ENCODE measurements around the gene CAP1. TPM values are rescaled to one million over a fixed set of nuclear protein-coding genes. Genes with fewer than 3 reads are reported as not detected.

The CAP1 gene
- polyA plus RNA-seq, 3 donors: 400 to 941 (median 876) TPM

DNA sequence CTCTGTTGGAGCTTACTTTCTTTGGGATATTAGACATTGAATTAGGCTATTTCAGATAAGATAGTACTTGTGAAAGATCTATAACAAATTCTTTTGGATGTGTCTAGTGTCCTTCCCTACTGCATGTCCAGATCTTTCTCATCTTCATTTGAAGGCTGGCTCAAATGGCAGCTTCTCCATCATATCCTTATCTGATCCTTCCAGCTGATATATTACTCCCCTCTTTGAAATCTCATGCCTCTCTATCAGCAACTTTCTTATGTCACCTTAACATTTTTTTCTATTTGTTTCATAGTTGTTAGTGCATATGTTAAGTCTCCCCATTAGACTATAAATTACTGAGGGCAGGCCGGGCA lies 17.5 kb downstream of the CAP1 start:
- TF ChIP-seq CTCF (IDR thresholded peaks at IDR 0.05): no peak
- Histone ChIP-seq H3K9me3 (replicated peaks in 1 of 2; ENCODE audit: control insufficient read depth in 1 of 2, insufficient read depth in 1 of 2, low read length in 2 of 2) (no peaks in the 10 kb centered on the region), H3K4me3 (replicated peaks in 1 of 3; ENCODE audit: low read depth in 2 of 3, low read length in 3 of 3) (peak overlapping the region in 1 of 3 experiments; percentile 71), H3K9ac (ENCODE audit: insufficient read depth, low read length, poor library complexity, severe bottlenecking) (no peak overlapping the region), H4K20me1 (ENCODE audit: insufficient read depth, low read length) (peaks cover 100% of the 10 kb centered on the region), H3K27me3 (ENCODE audit: control insufficient read depth in 2 of 2, insufficient read depth in 2 of 2, low read length in 2 of 2) (no peaks in the 10 kb centered on the region), H3K4me2 (replicated peaks; ENCODE audit: extremely low read depth, low read length, poor library complexity, severe bottlenecking) (peak overlapping the region; percentile 76), H3K79me2 (ENCODE audit: insufficient read depth, low read length) (peaks cover 100% of the 10 kb centered on the region), H3K36me3 (replicated peaks in 1 of 2; ENCODE audit: control insufficient read depth in 1 of 2, insufficient read depth in 2 of 2, low read length in 2 of 2) (peaks cover 39 to 59% of the 10 kb centered on the region in 2 donors), H3K27ac (ENCODE audit: low read depth in 1 of 2, low read length in 2 of 2) (peak overlapping the region; percentile 45 to 75), H2AFZ (ENCODE audit: insufficient read depth, low read depth, low read length, poor library complexity, severe bottlenecking) (no peak overlapping the region), H3K4me1 (ENCODE audit: control insufficient read depth in 1 of 2, insufficient read depth in 2 of 2, low read length in 2 of 2) (peaks cover 91 to 95% of the 10 kb centered on the region in 2 donors)
- no CpG with 5 or more reads among the region's 1 CpG for WGBS (ENCODE audit: insufficient coverage)
- no peaks in the 10 kb centered on the region for H3K27me3 Mint-ChIP-seq (ENCODE audit: low read depth in 3 of 3)
- H3K4me3 Mint-ChIP-seq: no peak overlapping the region
- peaks cover 96% of the 10 kb centered on the region for H3K4me1 Mint-ChIP-seq
- intact Hi-C loops (cut with micrococcal nuclease): no loop called here
- DNase-seq: no peak
- H3K27ac Mint-ChIP-seq: peak overlapping the region in 6 of 7 donors; percentile 68 to 97 (median 84)
- H3K36me3 Mint-ChIP-seq: peaks cover 40 to 79% of the 10 kb centered on the region in 2 donors
- no peaks in the 10 kb centered on the region for H3K9me3 Mint-ChIP-seq

DNA sequence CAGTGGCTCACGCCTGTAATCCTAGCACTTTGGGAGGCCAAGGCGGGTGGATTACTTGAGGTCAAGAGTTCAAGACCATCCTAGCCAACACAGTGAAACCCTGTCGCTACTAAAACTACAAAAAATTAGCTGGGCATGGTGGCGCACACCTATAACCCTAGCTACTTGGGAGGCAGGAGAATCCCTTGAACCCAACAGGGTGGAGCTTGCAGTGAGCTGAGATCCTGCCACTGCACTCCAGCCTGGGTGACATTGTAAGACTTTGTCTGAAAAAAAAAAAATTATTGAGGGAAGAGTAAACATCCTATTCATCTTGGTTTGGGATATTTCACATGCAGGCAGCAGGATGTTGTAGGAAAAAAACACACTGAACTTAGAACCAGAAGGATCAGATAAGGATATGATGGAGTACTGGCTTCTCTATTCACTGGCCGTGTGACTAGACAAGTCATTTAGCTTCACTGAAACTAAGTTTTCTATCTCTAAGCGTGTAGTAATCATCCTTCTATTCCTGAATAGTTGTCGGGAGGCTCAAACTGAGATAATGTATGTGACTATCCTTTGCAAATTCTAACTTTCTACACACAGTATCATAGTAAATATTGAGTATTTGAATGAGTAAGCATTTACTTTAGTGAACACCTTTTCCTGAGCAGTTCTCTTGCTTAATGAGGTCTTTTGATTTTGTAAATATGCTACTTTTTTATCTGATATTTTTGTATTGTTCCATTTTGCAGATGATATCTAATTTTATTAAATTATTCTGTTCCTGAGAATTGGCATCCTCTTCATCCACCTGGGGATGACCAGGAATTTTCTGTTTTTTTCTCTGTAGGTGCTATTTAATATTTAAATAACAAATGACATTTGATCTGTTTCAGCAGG lies 18.2 kb downstream of the CAP1 start:
- Mint-ChIP-seq H3K9me3 (peaks cover 0 to under 1% (median 0%) of the 10 kb centered on the region in 7 donors), H3K36me3 (peaks cover 46 to 81% of the 10 kb centered on the region in 2 donors), H3K27me3 (ENCODE audit: low read depth in 3 of 3) (no peaks in the 10 kb centered on the region), H3K27ac (peak overlapping the region; percentile 80 to 97 (median 95)), H3K4me1 (peaks cover 96% of the 10 kb centered on the region), H3K4me3 (peak overlapping the region; percentile 52 to 83)
- intact Hi-C loops (cut with micrococcal nuclease): no loop called here
- H3K27ac ChIP-seq (ENCODE audit: low read depth in 1 of 2, low read length in 2 of 2): peak overlapping the region; percentile 45 to 75
- peak overlapping the region; percentile 76 for H3K4me2 ChIP-seq (replicated peaks; ENCODE audit: extremely low read depth, low read length, poor library complexity, severe bottlenecking)
- H3K4me3 ChIP-seq (replicated peaks in 1 of 3; ENCODE audit: low read depth in 2 of 3, low read length in 3 of 3): peak overlapping the region in 2 of 3 experiments; percentile 29 to 71
- no peak overlapping the region for H2AFZ ChIP-seq (ENCODE audit: insufficient read depth, low read depth, low read length, poor library complexity, severe bottlenecking)
- WGBS (ENCODE audit: insufficient coverage): 100% methylated on average over 2 of the region's 7 CpGs
- peaks cover 100% of the 10 kb centered on the region for H3K79me2 ChIP-seq (ENCODE audit: insufficient read depth, low read length)
- peaks cover 92 to 95% of the 10 kb centered on the region in 2 donors for H3K4me1 ChIP-seq (ENCODE audit: control insufficient read depth in 1 of 2, insufficient read depth in 2 of 2, low read length in 2 of 2)
- no peak for TF ChIP-seq CTCF (IDR thresholded peaks at IDR 0.05)
- H3K9ac ChIP-seq (ENCODE audit: insufficient read depth, low read length, poor library complexity, severe bottlenecking): no peak overlapping the region
- no peaks in the 10 kb centered on the region for H3K27me3 ChIP-seq (ENCODE audit: control insufficient read depth in 2 of 2, insufficient read depth in 2 of 2, low read length in 2 of 2)
- peaks cover 99% of the 10 kb centered on the region for H4K20me1 ChIP-seq (ENCODE audit: insufficient read depth, low read length)
- no peaks in the 10 kb centered on the region for H3K9me3 ChIP-seq (replicated peaks in 1 of 2; ENCODE audit: control insufficient read depth in 1 of 2, insufficient read depth in 1 of 2, low read length in 2 of 2)
- H3K36me3 ChIP-seq (replicated peaks in 1 of 2; ENCODE audit: control insufficient read depth in 1 of 2, insufficient read depth in 2 of 2, low read length in 2 of 2): peaks cover 44 to 65% of the 10 kb centered on the region in 2 donors
- DNase-seq: no peak

Data from CD14-positive monocyte (primary cell).